HS-27A (cell line): Measurements from ENCODE around the gene PMM2.

Experiments
- DNase-seq: peaks from one replicate; pipeline ENCODE4 v3.0.0-alpha.2; 2012; ENCODE audit warnings: low read depth, missing footprints

The PMM2 gene

DNA sequence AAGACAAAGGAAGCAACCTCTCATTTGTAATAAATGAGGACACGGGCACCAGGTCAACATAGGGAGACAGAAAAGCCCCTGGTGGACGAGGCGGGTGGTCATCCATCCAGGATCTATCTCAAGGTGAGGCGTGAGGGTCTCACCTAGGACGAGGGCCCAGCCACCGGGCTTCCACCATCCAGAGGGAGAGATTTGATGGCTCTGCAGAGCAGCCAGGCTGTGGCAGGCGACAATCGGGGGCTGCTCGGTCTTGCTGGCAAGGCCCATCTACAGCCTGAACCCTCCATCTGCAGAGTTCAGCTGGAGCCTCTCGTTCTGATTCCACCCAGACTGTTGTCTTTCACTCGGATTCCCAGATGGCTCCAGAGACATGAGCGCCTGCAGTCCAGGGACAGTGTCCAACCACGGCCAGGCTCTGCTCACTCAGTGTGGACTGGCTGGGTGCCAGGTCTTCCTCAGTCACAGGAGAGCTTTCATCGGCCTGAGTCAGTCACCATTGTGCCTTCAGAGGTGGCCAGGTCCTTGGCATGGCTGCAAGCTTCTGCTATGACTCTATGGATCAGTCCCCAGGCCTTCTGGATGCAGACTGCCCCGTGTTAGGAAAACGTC, 90.4 kb downstream of the PMM2 start:
- DNase-seq: no peak

DNA sequence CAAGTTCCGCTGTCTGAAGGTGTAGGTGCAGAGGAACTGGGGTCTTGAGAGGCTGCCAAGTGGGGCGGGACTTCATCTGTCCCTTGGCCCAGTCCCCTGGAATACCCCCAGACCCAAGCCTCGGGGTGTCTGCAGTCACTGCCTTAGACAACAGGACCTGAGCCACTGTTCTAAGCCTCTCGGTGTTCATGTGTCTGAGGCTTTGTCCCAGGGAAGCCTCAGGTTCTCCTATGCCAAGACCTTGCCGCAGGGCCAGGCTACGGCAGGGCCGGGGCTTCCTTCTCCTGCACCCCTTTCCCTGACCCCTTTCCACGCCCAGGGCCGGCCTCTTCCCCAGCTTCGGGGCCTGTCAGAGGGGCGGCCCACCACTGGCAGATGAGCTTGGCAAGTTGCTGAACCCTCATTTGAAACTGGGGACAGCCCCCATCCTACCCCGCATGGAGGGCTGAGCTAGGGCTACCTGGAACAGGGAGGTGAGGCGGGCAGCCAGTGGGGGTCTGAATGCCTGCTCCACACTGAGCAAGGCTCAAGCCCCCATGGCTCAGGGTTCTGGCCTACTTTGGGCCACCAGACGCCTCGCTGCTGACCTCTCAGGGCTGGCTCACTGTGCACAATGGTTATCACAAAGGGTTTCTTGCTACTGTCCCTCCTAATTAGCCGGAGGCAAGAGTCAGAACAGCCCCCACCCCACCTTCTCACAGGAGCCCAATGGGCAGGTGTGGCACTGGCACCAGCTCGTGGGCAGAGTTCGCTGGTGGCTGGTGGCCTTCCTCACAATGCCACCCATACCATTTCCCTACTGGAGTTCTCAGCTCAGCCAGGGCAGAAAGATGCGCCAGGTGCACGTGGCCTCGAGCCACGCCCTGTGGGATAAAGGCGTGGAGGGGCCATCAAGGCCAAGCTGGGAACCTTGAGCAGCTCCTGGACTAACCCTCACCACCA, 91.6 kb downstream of the PMM2 start:
- no peak for DNase-seq

GRCh38 chr16:8889893-8890548, 92.4 kb downstream of the PMM2 start:
- no peak for DNase-seq

DNA sequence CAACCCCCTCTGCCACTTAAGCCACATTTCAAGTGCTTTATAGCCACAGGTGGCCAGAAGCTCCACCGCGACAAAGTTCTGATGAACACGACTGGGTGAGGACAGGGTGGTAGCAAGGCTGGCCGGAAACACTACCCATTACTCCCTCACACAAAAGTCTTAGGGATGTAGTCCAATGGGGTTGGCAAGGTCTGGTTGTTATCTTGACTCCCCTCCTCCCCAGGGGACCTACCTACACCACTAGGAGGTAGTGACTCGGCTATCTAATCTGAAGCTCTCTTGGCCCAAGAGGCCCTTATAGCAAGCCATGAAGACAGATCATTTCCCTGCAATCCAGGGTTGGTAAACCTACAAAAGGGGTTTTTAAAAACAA, 92.9 kb downstream of the PMM2 start:
- DNase-seq: no peak

DNA sequence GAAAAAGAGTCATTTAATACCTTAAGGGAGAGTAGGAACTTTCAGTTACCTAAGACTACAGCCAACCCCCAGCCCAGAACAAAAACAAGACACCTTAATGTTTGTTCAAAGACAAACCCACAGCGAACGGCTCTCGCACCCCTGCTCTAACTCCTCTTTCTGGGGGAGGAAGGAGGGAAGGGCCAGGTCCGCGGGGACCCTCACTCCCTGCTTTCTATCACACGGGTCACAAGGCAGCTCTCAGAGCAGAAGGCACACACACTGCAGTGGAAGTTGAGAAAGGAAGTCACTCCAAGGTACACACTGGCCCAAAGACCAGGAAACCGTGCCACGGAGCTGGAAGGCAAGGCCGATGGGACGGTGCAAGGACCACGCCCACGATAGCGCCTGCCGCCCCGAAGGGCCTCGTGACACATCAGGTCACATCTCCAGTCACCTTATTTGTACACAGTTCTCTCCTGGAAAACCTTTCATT, 94.5 kb downstream of the PMM2 start:
- no peak for DNase-seq

GRCh38 chr16:8893426-8893825, 95.8 kb downstream of the PMM2 start:
- DNase-seq: no peak

GRCh38 chr16:8893976-8894690, 96.5 kb downstream of the PMM2 start:
- no peak for DNase-seq

- no peak for DNase-seq
These were observed 97.2 kb downstream of the PMM2 start for GRCh38 chr16:8894736-8895334.

- DNase-seq: no peak
These were observed 101.2 kb downstream of the PMM2 start for GRCh38 chr16:8898660-8899318.
